Measurements from ENCODE around the gene IRF4.

The IRF4 gene

GRCh38 chr6:398065-398464, 6.5 kb downstream of the IRF4 start:
- no peak for DNase-seq (ENCODE audit: low read depth in 2 of 2)

DNA sequence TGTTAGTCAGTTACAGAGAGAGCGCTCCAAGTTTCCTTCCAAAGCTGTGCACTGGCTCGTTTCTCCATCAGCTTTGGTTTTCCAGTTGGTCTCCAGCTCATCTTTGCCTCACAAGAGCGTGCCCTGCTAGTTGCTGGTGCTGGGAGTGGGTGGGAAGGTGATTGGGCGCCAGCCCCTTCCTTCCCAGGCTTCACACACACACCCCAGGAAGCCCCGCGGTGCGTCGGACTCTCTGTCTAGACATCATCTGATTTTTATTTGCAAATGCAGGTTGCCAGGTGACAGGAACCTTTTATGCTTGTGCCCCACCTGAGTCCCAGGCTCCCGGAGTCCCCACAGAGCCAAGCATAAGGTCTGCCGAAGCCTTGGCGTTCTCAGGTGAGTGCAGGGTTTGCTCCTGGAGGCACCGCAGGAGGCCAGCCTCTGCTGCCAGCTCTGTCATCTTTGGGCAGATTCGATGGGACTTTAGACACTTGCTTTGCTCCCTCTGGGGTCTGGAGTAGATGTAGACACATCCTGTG, 7.1 kb downstream of the IRF4 start:
- no peak for DNase-seq (ENCODE audit: low read depth in 2 of 2)

GRCh38 chr6:399785-400534, 8.4 kb downstream of the IRF4 start:
- DNase-seq (ENCODE audit: low read depth in 2 of 2): no peak

DNA sequence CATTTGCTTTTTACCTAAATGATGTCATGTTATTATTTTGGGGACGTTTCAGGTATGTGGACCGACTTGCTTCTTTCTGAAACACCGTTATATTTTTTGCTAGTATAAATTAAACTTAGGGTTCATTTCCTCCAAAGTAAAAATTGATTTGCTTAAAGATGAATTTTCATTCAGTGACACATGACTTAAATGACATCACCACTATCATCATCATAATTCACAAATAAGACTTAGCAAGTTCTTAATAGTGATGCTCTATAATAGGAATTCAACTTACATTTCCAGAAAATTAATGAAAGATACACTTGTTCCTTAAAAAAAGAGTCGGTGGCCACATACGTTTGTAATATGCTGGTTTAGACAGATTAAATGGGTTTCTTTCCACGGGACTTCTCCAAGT, 9.3 kb downstream of the IRF4 start:
- DNase-seq (ENCODE audit: low read depth in 2 of 2): no peak

- no peak for DNase-seq (ENCODE audit: low read depth in 2 of 2)
Measured at GRCh38 chr6:401239-401993, 9.9 kb downstream of the IRF4 start.

DNA sequence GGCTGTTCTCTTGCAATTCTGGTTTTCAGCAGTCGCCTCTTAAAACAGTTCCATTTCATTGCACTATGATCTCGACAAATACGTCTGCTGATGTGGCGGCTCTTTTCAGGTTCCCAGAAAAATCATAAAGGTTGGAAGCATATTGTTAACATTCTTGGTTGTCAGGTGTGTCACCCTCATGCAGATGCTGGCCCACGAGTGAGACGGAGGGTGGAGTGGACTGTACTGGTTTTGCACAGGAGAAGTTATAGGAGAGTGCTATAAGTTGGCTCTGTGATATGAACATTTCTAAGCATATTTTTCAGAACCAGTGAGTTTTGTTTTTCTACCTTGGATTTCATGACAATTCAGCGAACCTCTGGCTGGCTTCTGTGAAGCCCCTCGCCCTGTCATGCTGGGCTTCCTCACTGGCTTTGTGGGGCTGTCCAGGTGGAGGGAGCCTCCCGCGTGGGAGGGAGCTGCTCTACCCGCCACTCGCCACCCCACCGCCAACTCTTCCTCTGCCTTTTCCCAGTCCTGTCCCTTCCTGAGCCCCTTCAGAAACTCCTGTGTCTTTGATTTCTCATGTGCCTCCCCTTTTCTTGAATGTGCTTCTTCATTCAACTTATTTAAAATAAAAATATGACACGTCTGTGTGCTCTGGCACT, 10.6 kb downstream of the IRF4 start:
- DNase-seq (ENCODE audit: low read depth in 2 of 2): no peak

GRCh38 chr6:402901-403658, 11.5 kb downstream of the IRF4 start:
- DNase-seq (ENCODE audit: low read depth in 2 of 2): no peak

- no peak for DNase-seq (ENCODE audit: low read depth in 2 of 2)
Measured at GRCh38 chr6:403659-404655, 12.4 kb downstream of the IRF4 start.

GRCh38 chr6:404685-405423, 13.3 kb downstream of the IRF4 start:
- no peak for DNase-seq (ENCODE audit: low read depth in 2 of 2)

DNA sequence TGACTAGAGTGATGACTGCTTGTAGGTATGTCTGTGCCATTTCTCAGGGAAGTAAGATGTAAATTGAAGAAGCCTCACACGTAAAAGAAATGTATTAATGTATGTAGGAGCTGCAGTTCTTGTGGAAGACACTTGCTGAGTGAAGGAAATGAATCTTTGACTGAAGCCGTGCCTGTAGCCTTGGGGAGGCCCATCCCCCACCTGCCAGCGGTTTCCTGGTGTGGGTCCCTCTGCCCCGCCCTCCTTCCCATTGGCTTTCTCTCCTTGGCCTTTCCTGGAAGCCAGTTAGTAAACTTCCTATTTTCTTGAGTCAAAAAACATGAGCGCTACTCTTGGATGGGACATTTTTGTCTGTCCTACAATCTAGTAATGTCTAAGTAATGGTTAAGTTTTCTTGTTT, 16.6 kb downstream of the IRF4 start:
- no peak for DNase-seq (ENCODE audit: low read depth in 2 of 2)

- no peak for DNase-seq (ENCODE audit: low read depth in 2 of 2)
Measured at GRCh38 chr6:408599-409102, 17.1 kb downstream of the IRF4 start.

DNA sequence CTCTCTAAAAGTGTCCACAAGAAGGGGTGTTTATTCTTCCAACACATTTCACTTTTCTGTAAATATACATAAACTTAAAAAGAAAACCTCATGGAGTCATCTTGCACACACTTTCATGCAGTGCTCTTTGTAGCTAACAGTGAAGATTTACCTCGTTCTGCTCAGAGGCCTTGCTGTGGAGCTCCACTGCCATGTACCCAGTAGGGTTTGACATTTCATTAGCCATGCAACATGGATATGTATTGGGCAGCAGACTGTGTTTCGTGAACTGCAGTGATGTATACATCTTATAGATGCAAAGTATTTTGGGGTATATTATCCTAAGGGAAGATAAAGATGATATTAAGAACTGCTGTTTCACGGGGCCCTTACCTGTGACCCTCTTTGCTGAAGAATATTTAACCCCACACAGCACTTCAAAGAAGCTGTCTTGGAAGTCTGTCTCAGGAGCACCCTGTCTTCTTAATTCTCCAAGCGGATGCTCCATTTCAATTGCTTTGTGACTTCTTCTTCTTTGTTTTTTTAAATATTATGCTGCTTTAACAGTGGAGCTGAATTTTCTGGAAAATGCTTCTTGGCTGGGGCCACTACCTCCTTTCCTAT, 17.9 kb downstream of the IRF4 start:
- DNase-seq (ENCODE audit: low read depth in 2 of 2): no peak

- DNase-seq (ENCODE audit: low read depth in 2 of 2): no peak
Measured at GRCh38 chr6:410555-411395, 19.2 kb downstream of the IRF4 start.

- DNase-seq (ENCODE audit: low read depth in 2 of 2): no peak
Measured at GRCh38 chr6:411402-412145, 20.0 kb downstream of the IRF4 start.

- DNase-seq (ENCODE audit: low read depth in 2 of 2): no peak
Measured at GRCh38 chr6:412146-412886, 20.8 kb downstream of the IRF4 start.

DNA sequence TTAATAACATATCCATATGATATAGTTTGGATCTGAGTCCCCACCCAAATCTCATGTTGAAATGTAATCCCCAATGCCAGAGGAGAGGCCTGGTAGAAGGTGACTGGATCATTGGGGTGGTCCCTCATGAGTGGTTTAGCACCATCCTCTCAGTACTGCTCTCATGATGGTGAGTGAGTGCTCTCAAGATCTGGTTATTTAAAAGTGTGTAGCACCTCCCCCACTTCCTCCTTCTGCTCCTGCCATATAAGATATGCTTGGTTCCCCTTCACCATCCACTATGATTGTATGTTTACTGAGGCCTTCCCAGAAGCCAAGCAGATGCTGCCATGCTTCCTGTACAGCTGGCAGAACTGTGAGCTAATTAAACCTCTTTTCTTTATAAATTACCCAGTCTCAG, 22.9 kb downstream of the IRF4 start:
- DNase-seq (ENCODE audit: low read depth in 2 of 2): no peak

DNA sequence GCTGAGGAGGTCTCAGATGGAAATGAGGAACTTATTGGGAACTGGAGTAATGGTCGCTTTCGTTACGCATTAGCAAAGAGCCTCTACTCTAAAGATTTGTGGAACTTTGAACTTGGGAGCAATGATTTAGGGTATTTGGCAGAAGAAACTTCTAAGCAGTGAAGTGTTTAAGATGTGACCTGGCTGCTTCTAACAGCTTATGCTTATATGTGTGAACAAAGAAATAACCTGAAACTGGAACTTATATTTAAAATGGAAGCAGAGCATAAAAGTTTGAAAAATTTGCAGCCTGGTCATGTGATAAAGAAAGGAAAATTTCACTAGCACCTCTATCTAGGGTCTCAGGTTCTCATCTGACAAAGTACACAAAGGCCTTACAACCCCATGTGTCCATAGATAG, 23.5 kb downstream of the IRF4 start:
- DNase-seq (ENCODE audit: low read depth in 2 of 2): no peak

Measured in stimulated activated CD8-positive, alpha-beta memory T cell treated with anti-CD3 and anti-CD28 coated beads, Interleukin-7, amount 100 ng/mL, for 1 hour (primary cell).